Erythroblast (primary cell): Measurements from ENCODE around the gene RHBDL1.

ENCODE experiments used
- GATA1 ChIP-seq: IDR thresholded peaks from 2 replicates; pipeline ENCODE4 v1.6.1; 2011; ENCODE audit warnings: low read depth, mild to moderate bottlenecking, control low read depth, low read length, moderate library complexity
- POLR2A ChIP-seq: IDR thresholded peaks from 2 replicates; pipeline ENCODE4 v1.6.1; 2011; ENCODE audit warnings: mild to moderate bottlenecking, low read length

DNA sequence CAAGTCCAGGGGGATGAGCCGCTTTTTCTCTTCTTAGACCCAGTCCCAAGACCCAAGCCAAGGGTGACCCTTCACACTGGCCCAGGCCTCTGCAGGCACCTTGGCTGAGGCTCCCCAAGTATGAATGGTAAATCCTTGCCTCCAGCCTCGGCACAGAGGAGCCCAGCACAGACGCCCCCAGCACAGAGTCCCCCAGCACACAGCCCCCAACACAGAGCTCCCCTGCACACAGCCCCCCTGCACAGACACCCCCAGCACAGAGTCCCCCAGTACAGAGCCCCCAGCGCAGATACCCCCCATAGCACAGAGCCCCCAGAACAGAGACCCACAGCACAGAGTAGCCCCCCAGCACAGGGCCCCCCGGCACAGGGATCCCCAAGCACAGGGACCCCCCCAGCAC is 34.9 kb upstream of the RHBDL1 start:
- TF ChIP-seq POLR2A (no peak), GATA1 (no peak)
